Osteoblast (primary cell): Measurements from ENCODE around the gene DES. TPM values are rescaled to one million over a fixed set of nuclear protein-coding genes. Genes with fewer than 3 reads are reported as not detected.
A peak's percentile ranks its signal among the peaks of the same experiment; 100 is the strongest.

Source experiments
- DNase-seq: peaks from one replicate; pipeline ENCODE4 v3.0.0; 2011; ENCODE audit warnings: low spot score, mixed read lengths; ENCODE audit not compliant: insufficient read length; ENCODE audit errors: missing footprints
- H2AFZ ChIP-seq: 2 replicates; pipeline ENCODE4 v1.6.0; 2011; ENCODE audit warnings: mild to moderate bottlenecking, low read length
- H3K27ac ChIP-seq: 2 replicates; pipeline ENCODE4 v1.5.1; 2011; ENCODE audit warnings: mild to moderate bottlenecking, low read depth, low read length, moderate library complexity
- H3K27me3 ChIP-seq: 2 replicates; pipeline ENCODE4 v1.6.0; 2012; ENCODE audit warnings: mild to moderate bottlenecking, control low read depth, inconsistent platforms, low read length, moderate library complexity; ENCODE audit not compliant: insufficient read depth
- H3K36me3 ChIP-seq: 2 replicates; pipeline ENCODE4 v1.5.1; 2011; ENCODE audit warnings: mild to moderate bottlenecking, low read length, control low read depth, moderate library complexity; ENCODE audit not compliant: insufficient read depth
- H3K4me1 ChIP-seq: 2 replicates; pipeline ENCODE4 v1.5.1; 2011; ENCODE audit warnings: mild to moderate bottlenecking, low read length, control low read depth, moderate library complexity; ENCODE audit not compliant: insufficient read depth
- H3K4me2 ChIP-seq: 2 replicates; pipeline ENCODE4 v1.6.0; 2011; ENCODE audit warnings: mild to moderate bottlenecking, low read length; ENCODE audit not compliant: insufficient read depth
- H3K4me3 ChIP-seq: fragments of 200-600 bp; sonication (generic); 3 replicates; pipeline ENCODE4 v1.5.1; 2012; ENCODE audit warnings: mild to moderate bottlenecking, low read length, inconsistent platforms; ENCODE audit not compliant: insufficient read depth
- H3K79me2 ChIP-seq: 2 replicates; pipeline ENCODE4 v1.6.0; 2012; ENCODE audit warnings: mild to moderate bottlenecking, low read length, control low read depth, inconsistent platforms; ENCODE audit not compliant: insufficient read depth
- H3K9me3 ChIP-seq: 2 replicates; pipeline ENCODE4 v1.5.1; 2011; ENCODE audit warnings: low read depth, low read length, control low read depth
- H4K20me1 ChIP-seq: 2 replicates; pipeline ENCODE4 v1.6.0; 2012; ENCODE audit warnings: mild to moderate bottlenecking, low read length, control low read depth; ENCODE audit not compliant: insufficient read depth
- CTCF ChIP-seq: IDR thresholded peaks from 2 replicates; pipeline ENCODE4 v1.5.1; 2011; ENCODE audit warnings: mild to moderate bottlenecking, low read depth, low read length, moderate library complexity; ENCODE audit errors: extremely low read depth
- total RNA-seq: library from RNA; depleted of rRNA; stranded (reverse); fragments of >200 nt; gene quantifications from 2 replicates; pipeline ENCODE4 v1.2.3, GENCODE V29; 2012

The DES gene
- total RNA-seq, 1 donor: 0.72 TPM

GRCh38 chr2:219385958-219386520 lies 32.1 kb upstream of the DES start:
- TF ChIP-seq CTCF: no peak
- H3K27ac ChIP-seq: no peak overlapping the region
- no peaks in the 10 kb centered on the region for H3K27me3 ChIP-seq
- DNase-seq: no peak
- peaks cover 46% of the 10 kb centered on the region for H3K36me3 ChIP-seq
- H3K9me3 ChIP-seq: no peaks in the 10 kb centered on the region
- no peak overlapping the region for H3K4me3 ChIP-seq
- H3K4me2 ChIP-seq: peak overlapping the region; percentile 96
- peaks cover 7% of the 10 kb centered on the region for H3K79me2 ChIP-seq
- peaks cover 11% of the 10 kb centered on the region for H4K20me1 ChIP-seq
- peaks cover 14% of the 10 kb centered on the region for H3K4me1 ChIP-seq
- no peak overlapping the region for H2AFZ ChIP-seq

GRCh38 chr2:219386532-219387280 lies 31.5 kb upstream of the DES start:
- H3K9me3 ChIP-seq: no peaks in the 10 kb centered on the region
- peaks cover 11% of the 10 kb centered on the region for H4K20me1 ChIP-seq
- H3K27ac ChIP-seq: peak overlapping the region; percentile 83
- peaks cover 14% of the 10 kb centered on the region for H3K4me1 ChIP-seq
- peaks cover 7% of the 10 kb centered on the region for H3K79me2 ChIP-seq
- no peak for TF ChIP-seq CTCF
- peak; percentile 39 for DNase-seq
- no peaks in the 10 kb centered on the region for H3K27me3 ChIP-seq
- peak overlapping the region; percentile 93 for H2AFZ ChIP-seq
- H3K4me2 ChIP-seq: peak overlapping the region; percentile 96
- H3K36me3 ChIP-seq: peaks cover 40% of the 10 kb centered on the region
- peak overlapping the region; percentile 95 for H3K4me3 ChIP-seq

- H3K36me3 ChIP-seq: peaks cover 32% of the 10 kb centered on the region
- peaks cover 14% of the 10 kb centered on the region for H3K4me1 ChIP-seq
- H3K4me3 ChIP-seq: peak within 1 kb of the TSS; percentile 95
- H3K79me2 ChIP-seq: peaks cover 7% of the 10 kb centered on the region
- H3K27me3 ChIP-seq: no peaks in the 10 kb centered on the region
- peak; percentile 99 for DNase-seq
- no peak for TF ChIP-seq CTCF
- peaks cover 10% of the 10 kb centered on the region for H4K20me1 ChIP-seq
- H3K9me3 ChIP-seq: no peaks in the 10 kb centered on the region
- peak within 1 kb of the TSS; percentile 96 for H3K4me2 ChIP-seq
- peak within 1 kb of the TSS; percentile 83 for H3K27ac ChIP-seq
- peak within 1 kb of the TSS; percentile 96 for H2AFZ ChIP-seq
Measured at GRCh38 chr2:219387306-219388120, 30.7 kb upstream of the DES start, which contains the start of gene DNPEP. Gene DNPEP (minus strand): TSS chr2:219387912. CDS start chr2:219387794, 118 bp downstream.
